SKM-1 (cell line): ENCODE data around the gene NCOA1.
"Not testable (repeated sequence)": the region's sequence is repeated elsewhere in the genome, so short reads cannot be mapped to it uniquely, and the experiment has no call there.

Experiments used
- DNase-seq: peaks from one replicate; lab custom pipeline; 2025; ENCODE audit not compliant: unreplicated experiment; lab: John Stamatoyannopoulos, UW

NCOA1 gene

DNA sequence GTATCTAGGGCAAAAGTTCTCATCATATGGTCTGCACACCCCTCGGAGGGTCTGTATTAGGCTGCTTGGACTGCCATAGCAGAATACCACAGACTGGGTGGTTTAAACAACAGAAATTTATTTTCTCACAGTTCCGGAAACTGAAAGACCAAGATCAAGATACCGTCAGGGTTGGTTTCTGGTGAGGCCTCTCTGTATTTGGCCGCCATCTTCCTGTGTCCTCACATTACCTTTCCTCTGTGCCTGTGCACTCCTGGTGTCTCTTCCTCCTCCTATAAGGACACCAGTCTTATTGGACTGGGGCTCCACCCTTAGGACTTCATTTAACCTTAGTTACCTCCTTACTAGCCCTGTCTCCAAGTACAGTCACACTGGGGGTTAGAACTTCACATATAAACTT is 132.5 kb downstream of the NCOA1 start:
- DNase-seq, result no peak

- no peak for DNase-seq
These were observed 134.7 kb downstream of the NCOA1 start for GRCh38 chr2:24625728-24626127.

DNA sequence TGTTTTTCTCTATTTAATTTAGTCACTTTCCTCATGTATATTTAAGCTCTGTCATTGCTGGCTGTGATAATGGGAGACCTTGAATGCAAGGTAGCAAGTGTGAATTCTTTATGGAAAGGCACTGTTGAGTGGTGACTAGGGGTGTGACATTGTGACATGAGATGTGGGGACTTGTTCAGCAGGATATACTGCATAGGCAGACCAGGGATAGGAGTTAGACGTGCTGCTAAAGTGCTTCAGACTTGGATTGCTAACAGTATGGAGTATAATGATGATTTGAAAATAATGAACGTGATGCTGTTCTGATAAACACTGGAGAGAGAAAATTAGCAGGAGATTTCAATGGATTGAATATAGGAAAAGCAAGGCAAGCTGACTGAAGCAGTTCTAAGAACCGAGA is 135.1 kb downstream of the NCOA1 start:
- no peak for DNase-seq

DNA sequence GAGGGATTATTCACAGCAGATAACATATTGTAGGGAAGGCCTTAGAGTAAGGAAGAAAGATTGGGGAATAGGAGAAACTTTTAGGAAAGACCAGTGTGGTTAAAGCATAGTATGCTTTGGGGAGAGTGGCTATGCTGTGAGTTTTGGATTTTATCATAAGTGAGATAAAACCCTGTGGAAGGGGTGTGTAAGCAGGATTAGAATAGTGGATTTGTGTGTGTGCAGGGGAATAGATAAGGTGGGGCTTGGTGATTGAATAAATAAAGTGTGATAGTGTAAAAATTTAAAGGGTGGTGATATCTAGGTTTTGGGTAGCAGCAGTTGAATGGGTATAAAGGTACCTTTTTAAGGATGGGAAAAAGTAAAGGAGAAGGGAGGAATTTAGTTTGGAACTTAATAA is 137.7 kb downstream of the NCOA1 start:
- DNase-seq, result no peak

GRCh38 chr2:24632172-24632571 is 141.1 kb downstream of the NCOA1 start:
- peak; percentile 90 for DNase-seq

- no peak for DNase-seq
These were observed 144.1 kb downstream of the NCOA1 start for GRCh38 chr2:24635181-24635580.

GRCh38 chr2:24638568-24638967 is 147.5 kb downstream of the NCOA1 start:
- no peak for DNase-seq

DNA sequence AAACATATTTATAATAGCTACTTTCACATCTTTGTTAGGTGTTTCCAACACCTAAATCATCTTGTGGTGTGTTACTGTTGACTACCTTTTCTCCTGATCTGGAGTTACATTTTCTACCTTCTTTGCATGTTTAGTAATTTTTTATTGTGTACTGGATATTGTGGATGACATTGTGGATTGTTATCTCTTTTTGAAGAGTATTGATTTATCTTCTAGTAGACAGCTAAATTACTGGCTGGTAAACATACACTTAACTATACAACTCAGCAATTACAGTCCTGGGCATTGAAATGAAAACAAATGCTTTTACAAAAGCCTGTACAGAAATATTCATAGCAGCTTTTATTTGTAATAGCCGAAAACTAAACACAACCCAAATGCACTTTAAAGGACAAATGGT is 151.3 kb downstream of the NCOA1 start:
- DNase-seq, result no peak

DNA sequence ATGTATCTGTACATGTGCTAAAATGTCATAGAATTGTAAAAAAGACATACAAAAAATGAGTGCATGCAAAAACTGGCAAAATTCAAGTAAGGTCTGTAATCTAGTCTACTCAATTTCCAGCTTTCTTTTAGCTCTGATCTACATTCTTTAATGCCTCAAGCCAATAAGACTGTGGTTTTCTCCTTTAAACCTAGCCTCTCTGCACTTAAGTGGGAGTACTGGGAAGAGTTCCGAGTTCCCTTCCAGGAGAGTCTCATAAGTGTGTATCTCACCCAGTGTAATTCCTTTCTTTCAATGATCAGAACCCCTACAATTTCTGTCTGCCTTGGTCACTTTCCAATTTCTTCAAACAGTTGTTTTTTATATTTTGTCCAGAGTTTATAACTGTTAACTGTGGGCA is 152.0 kb downstream of the NCOA1 start:
- no peak for DNase-seq

GRCh38 chr2:24644032-24644431 is 153.0 kb downstream of the NCOA1 start:
- DNase-seq, result no peak

GRCh38 chr2:24650997-24651642 is 160.1 kb downstream of the NCOA1 start:
- DNase-seq, result no peak

- no peak for DNase-seq
These were observed 160.6 kb downstream of the NCOA1 start for GRCh38 chr2:24651643-24652003.

DNA sequence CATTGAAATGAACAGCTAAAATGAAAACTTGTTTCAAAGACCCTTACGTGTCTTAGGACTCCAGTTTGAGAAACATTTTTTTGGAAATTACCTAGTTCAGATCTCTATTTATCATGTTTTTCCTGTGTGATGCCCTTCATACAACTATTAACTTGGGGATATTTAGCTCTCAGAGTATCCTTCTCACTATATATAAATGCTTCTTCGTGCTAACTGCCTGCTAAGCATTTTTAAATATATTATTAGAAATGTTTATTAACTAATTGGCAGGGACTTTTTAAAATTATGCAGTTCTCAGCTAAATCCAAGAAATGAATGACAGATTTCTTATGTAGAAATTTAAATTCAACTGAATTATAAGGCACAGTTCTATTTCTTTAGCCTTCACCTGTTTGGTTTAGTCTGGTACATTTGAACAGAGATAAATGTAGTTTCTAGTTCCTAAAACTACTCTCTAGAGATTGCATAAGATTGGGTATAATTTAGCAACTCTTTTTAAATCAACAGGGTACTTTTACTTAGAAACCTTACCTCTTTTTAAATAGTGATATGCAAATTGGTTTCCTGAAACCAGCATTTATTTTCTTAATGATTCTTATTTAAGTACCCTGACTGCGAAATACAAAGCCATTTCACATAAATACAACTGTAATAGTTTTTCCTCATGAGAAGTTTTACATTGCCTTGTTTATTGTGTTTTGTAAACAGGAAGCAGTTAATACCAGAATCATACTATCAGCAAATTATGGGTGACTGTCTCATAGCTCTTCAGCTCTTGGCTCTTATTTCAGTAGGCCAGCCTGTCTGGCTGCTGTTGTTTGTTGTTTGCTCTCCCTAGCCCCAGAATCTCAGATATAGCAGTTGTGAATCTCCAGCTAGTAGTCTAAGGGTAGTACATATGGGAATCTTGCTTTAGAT is 161.5 kb downstream of the NCOA1 start:
- DNase-seq, result no peak

GRCh38 chr2:24657818-24658217 is 166.8 kb downstream of the NCOA1 start:
- no peak for DNase-seq

DNA sequence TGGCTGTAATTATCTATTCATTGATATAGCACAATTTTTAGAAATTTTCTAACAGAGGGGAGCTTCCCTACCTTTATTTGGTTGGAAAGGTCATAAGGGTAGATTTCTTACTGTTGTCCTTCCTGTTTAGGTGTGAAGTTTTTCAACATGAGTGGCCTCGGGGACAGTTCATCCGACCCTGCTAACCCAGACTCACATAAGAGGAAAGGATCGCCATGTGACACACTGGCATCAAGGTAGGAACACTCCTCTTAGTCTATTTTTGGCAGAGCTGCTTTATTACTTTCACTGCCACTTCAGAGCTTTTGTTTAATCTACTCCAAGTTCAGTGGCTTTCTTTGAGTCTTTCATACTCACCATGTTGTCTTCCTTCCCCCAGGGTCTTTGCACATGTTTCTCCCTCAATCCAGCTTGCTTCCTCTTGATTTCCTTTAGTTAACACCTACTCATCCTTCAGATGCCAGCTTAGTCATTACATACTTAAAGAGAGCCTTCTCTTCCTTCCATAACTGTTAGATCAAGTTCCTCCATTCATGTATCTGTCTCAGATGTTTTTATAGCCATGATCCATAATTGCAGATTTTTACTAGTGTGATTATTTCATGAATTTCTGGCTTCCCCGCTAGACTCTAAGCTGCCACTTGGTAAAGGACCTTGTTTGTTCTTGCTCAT is 167.6 kb downstream of the NCOA1 start:
- no peak for DNase-seq

DNA sequence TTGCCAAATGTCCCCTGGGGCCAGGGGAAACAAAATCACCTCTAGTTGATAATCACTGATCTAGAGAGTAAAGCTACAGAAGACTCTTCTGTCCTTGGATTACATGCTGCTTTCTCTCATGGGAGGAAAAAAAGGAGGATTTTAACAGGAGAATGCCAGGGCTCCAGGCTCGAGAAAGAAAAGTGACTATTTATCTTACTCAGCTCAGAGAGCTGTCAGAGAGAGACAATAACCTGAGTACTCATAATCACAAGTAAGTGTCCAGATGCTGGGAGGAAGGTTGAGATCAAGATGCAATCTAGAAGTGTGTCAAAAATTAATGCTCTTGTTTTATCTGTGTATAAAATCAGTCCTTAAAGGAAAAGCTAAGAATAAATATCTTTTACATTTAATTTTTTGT is 168.8 kb downstream of the NCOA1 start:
- DNase-seq, result no peak

DNA sequence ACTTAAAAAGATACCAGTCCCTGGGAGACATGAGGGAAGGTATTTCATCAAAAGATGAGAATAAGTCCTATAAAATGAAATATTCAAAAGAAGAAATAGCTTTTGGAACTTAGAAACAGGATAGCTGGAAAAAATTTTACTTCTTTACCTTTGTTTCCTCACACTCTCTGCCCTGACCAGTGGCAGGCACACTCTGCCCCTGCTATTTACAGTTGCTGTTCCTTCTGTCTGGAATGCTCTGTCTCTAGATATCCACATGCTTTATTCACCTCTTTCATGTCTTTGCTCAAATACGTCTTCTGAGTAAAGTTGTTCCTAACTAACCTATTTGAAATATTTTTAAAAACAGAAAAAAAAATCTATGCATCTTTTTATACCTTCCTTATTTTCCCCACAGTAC is 176.5 kb downstream of the NCOA1 start:
- DNase-seq, result no peak

GRCh38 chr2:24671230-24671629 is 180.2 kb downstream of the NCOA1 start:
- no peak for DNase-seq

DNA sequence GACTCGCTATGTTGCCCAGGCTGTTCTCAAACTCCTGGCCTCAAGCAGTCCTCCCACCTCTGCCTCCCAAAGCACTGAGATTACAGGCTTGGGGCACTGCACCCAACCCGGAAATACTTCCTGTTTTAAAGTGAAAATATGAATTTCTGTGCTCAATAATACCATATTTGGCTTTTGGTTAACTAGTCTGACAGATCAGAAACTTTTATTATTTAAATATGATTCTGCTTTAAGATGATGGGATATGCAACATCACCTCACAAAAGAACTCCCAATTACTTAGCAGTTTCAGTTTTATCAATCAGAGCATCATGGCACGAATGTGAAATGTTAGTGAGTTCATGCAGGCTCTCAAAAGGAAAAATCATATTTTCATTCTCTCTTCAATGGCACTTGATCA is 181.5 kb downstream of the NCOA1 start:
- no peak for DNase-seq

DNA sequence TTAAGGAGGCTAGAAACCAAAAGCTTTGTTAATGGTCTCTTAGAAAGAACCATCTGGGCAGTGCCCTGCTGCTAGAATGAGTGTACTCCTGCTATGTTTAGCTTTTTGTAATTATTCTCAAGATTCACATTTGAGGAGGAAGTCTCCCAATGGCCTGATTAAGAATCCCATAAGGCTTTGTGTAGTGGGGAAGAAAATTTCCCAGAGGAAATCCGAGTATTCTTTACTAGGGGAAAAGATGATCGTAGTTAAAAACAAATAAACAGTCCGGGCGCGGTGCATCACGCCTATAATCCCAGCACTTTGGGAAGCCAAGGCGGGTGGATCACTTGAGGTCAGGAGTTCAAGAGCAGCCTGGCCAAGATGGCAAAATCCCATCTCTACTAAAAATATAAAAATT is 184.3 kb downstream of the NCOA1 start:
- DNase-seq, result no peak

DNA sequence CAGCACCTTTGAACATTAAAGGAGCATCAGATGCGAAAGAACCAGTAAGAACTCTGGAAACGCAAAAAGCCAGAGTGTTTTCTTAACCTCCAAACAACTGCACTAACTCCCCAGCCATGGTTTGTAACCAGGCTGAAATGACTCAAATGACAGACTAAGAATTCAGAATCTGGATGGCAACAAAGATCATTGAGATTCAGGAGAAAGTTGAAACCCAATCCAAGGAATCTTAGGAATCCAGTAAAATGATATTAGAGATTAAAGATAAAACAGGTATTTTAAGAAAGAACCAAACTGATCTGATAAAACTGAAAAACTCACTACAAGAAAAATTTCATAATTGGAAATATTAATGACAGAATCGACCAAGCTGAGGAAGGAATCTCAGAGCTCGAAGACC is 185.4 kb downstream of the NCOA1 start:
- no peak for DNase-seq

DNA sequence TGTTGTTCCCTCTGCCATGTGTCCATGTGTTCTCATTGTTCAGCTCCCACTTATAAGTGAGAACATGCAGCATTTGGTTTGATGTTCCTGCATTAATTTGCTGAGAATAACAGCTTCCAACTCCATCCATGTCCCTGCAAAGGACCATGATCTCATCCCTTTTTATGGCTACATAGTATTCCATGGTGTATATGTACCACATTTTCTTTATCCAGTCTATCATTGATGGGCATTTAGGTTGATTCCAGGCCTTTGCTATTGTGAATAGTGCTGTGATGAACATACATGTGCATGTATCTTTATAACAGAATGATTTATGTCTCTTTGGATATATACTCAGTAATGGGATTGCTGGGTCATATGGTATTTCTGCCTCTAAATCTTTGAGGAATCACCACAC is 187.0 kb downstream of the NCOA1 start:
- not testable (repeated sequence) for DNase-seq
